Measurements from ENCODE around the gene BHLHA15. TPM values are rescaled to one million over a fixed set of nuclear protein-coding genes. Genes with fewer than 3 reads are reported as not detected.

Gene BHLHA15
- total RNA-seq: 1 to 10 TPM in 1 of 2 donors, under 1 TPM in 1; 0.99 to 2.4 TPM
- polyA plus RNA-seq (ENCODE audit: insufficient read length in 2 of 2): 1 to 10 TPM; 3.2 to 4.0 TPM
- long read RNA-seq, donor 1, partial matches to known transcripts: 0 of 2 reads
- long read RNA-seq, donor 1, other reads (novel, unspliced or antisense): 0 of 2 reads
- long read RNA-seq, donor 2, partial matches to known transcripts: 0 of 1 reads
- long read RNA-seq, donor 2, other reads (novel, unspliced or antisense): 0 of 1 reads
- long read RNA-seq, donor 3, partial matches to known transcripts: 0 of 1 reads
- long read RNA-seq, donor 3, other reads (novel, unspliced or antisense): 0 of 1 reads
- long read RNA-seq, donor 4, partial matches to known transcripts: 0 of 1 reads
- long read RNA-seq, donor 4, other reads (novel, unspliced or antisense): 0 of 1 reads

DNA sequence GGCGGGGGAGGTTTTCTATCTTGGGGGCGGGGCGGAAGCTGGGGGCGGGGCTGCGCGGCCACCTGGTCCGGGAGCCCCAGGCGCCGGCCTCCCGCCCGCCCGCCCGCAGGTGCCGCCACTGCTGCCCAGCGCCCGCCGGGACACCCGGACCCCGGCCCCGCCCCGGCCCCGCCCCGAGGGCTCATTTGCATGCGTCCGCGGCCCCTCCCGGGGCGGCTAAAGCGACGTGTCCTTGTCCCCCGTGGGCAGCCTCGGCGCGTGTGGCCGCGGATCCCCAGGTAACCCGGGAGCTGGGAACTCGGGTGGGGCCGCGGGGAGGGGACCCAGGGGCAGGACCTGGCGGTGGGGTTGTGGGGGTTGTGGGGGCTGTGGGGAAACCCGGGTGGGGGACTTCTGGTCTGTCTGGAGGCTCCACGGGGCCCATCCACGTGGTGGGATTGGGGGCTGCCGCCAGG is at the start of gene BHLHA15:
BHLHA15 (plus strand) TSS at position 219 of the 455 bp plus-strand sequence. CDS start 871 bp downstream, outside the sequence.
- H3K27ac ChIP-seq (ENCODE audit: low read depth, low read length): no peak within 1 kb of the TSS
- peaks cover 46% of the 10 kb centered on the region for H3K36me3 ChIP-seq (ENCODE audit: control insufficient read depth, insufficient read depth, low read length)
- peak within 1 kb of the TSS; percentile 31 for H3K4me3 ChIP-seq (ENCODE audit: low read depth, low read length)
- H3K9me3 ChIP-seq (ENCODE audit: control insufficient read depth, insufficient read depth, low read length): no peaks in the 10 kb centered on the region
- whole genome bisulfite sequencing (ENCODE audit: insufficient coverage): 2% methylated on average over 40 of the region's 45 CpGs
- no peaks in the 10 kb centered on the region for H3K27me3 ChIP-seq (ENCODE audit: control insufficient read depth, insufficient read depth, low read length)
- peak in 1 of 6 donors; percentile 30 for DNase-seq (ENCODE audit: low read depth in 4 of 6, low spot score in 6 of 6)
- peaks cover 13% of the 10 kb centered on the region for H3K4me1 ChIP-seq (ENCODE audit: control insufficient read depth, insufficient read depth, low read length)

DNA sequence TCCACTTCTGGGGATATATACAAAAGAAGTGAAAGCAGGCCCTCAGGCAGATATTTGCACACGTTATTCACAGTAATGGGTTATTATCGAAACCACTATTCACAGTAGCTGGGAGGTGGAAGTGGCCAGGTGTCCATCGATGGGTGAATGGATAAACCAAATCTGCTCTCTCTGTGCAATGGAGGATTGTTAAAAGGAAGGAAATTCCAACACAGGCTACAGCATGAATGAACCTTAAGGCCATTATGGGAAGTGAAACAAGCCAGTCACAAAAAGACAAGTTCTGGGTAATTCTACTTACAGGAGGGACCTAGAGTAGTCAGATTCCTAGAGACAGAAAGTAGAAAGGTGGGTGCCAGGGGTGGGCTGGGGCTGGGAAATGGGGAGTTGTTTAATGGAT is 48.5 kb upstream of the BHLHA15 start:
- no peaks in the 10 kb centered on the region for H3K9me3 ChIP-seq (ENCODE audit: control insufficient read depth, insufficient read depth, low read length)
- H3K4me1 ChIP-seq (ENCODE audit: control insufficient read depth, insufficient read depth, low read length): peaks cover 10% of the 10 kb centered on the region
- H3K36me3 ChIP-seq (ENCODE audit: control insufficient read depth, insufficient read depth, low read length): peaks cover 19% of the 10 kb centered on the region
- H3K27me3 ChIP-seq (ENCODE audit: control insufficient read depth, insufficient read depth, low read length): no peaks in the 10 kb centered on the region
- WGBS (ENCODE audit: insufficient coverage): 83% methylated on average over 1 of the region's 3 CpGs
- no peak overlapping the region for H3K4me3 ChIP-seq (ENCODE audit: low read depth, low read length)
- DNase-seq (ENCODE audit: low read depth in 4 of 6, low spot score in 6 of 6): no peak
- H3K27ac ChIP-seq (ENCODE audit: low read depth, low read length): no peak overlapping the region

DNA sequence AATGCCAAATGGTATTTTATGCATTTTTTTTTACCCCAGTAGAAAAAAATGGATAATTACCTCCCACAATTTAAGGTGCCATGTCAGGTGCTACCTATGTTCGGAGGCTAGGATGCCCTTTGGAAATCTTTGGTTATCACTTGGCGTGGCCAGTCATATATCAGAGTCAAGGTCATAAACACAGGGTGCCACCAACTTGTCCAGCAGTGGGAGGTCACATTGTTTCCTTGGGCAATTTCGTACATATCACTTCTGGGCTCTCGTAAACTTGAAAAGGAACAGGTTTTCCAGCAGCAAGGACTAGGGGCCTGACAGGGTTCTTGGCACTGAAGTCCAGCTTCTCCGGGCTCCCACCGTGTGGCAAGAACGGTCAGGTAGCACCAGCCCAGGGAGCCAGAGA is 48.0 kb upstream of the BHLHA15 start:
- 73% methylated on average over 7 of the region's 7 CpGs for WGBS (ENCODE audit: insufficient coverage)
- Histone ChIP-seq H3K27ac (ENCODE audit: low read depth, low read length) (no peak overlapping the region), H3K27me3 (ENCODE audit: control insufficient read depth, insufficient read depth, low read length) (no peaks in the 10 kb centered on the region)

DNA sequence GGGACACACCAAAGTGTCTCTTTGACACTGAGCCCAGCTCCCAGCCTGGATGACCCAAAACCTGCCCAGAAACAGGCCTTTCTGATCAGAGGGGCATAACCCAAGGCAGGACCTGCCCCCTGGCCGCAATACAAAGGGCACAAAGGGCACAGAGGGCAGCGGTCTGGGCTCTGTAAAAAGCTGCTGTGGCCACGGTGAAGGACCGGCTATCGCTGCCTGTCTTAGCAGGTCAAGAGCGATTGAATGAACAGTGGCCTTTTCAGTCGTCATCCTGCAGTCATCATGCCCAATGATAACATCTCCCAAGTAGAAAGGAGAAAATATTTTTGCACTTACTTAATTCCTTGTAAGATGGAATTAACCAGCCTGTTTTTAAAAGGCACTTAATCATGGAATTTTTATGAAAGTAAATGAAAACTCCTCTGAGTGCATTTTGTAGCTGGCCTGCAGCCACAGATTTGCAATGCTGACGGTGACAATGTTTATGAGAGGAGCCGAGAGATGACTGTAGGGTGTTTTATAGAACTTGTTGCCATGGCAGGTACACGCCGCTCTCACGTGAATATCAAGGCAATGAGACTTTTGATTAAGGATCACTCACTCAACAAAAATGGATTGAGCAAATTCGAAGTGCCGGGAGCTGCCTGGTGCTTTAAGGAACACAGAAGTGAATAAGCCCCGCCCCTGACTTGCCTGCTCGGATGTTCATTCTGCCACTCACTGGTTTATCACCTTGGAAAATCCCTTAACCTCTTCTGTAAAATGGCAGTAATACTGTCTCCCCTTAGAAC is 47.3 kb upstream of the BHLHA15 start:
- WGBS (ENCODE audit: insufficient coverage): 67% methylated on average over 14 of the region's 16 CpGs
- Histone ChIP-seq H3K27me3 (ENCODE audit: control insufficient read depth, insufficient read depth, low read length) (no peaks in the 10 kb centered on the region), H3K4me1 (ENCODE audit: control insufficient read depth, insufficient read depth, low read length) (peaks cover 18% of the 10 kb centered on the region), H3K27ac (ENCODE audit: low read depth, low read length) (no peak overlapping the region), H3K36me3 (ENCODE audit: control insufficient read depth, insufficient read depth, low read length) (peaks cover 19% of the 10 kb centered on the region), H3K9me3 (ENCODE audit: control insufficient read depth, insufficient read depth, low read length) (no peaks in the 10 kb centered on the region), H3K4me3 (ENCODE audit: low read depth, low read length) (no peak overlapping the region)
- DNase-seq (ENCODE audit: low read depth in 4 of 6, low spot score in 6 of 6): peak in 1 of 6 donors; percentile 69

More for the DNA sequence above, 48.0 kb upstream of the BHLHA15 start:
- Histone ChIP-seq H3K9me3 (ENCODE audit: control insufficient read depth, insufficient read depth, low read length) (no peaks in the 10 kb centered on the region), H3K36me3 (ENCODE audit: control insufficient read depth, insufficient read depth, low read length) (peaks cover 19% of the 10 kb centered on the region), H3K4me1 (ENCODE audit: control insufficient read depth, insufficient read depth, low read length) (peaks cover 15% of the 10 kb centered on the region), H3K4me3 (ENCODE audit: low read depth, low read length) (no peak overlapping the region)
- no peak for DNase-seq (ENCODE audit: low read depth in 4 of 6, low spot score in 6 of 6)

DNA sequence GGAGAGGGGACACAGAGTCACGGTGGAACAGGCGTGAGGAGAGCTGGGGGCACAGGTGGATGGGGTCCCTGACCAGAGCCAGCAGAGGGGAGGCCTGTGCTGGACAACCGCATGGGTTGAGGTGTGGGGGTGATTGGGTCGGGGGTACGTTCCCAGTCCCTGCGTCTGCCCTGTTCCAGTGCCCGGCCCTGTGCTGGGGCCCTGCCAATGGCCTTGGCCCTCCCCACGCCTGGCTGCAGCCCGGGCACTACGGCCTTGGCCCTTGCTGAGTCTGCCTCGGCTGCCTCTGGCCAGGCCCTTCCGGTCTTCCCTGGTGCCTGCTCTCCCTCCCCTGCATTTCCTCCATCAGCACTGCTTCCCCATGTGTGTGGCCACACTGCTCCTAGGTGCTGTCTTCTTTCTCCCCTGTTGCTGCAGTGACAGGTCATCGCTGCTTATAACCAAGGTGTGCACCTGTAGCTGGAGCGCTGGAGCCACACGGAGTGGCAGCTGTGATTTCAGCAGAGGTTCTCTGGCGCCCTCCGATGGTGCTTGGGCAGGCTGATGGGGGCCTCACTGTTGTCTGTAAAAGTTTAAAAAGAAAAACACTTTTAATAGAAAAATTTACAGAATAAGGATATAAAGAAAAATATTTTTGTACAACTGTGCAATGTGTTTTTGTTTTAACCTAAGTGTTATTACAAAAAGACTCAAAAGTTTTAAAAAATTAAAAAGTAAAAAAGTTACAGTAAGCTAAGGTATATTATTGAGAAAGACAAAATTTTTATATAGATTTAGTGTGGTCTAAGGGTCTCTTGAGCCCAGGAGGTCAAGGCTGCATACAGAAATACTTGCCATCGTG is 45.2 kb upstream of the BHLHA15 start:
- 71% methylated on average over 16 of the region's 18 CpGs for WGBS (ENCODE audit: insufficient coverage)
- no peaks in the 10 kb centered on the region for H3K27me3 ChIP-seq (ENCODE audit: control insufficient read depth, insufficient read depth, low read length)
- H3K27ac ChIP-seq (ENCODE audit: low read depth, low read length): no peak overlapping the region
- DNase-seq (ENCODE audit: low read depth in 4 of 6, low spot score in 6 of 6): peak in 2 of 6 donors; percentile 44 to 59
- peaks cover 19% of the 10 kb centered on the region for H3K36me3 ChIP-seq (ENCODE audit: control insufficient read depth, insufficient read depth, low read length)
- peaks cover 24% of the 10 kb centered on the region for H3K4me1 ChIP-seq (ENCODE audit: control insufficient read depth, insufficient read depth, low read length)
- H3K9me3 ChIP-seq (ENCODE audit: control insufficient read depth, insufficient read depth, low read length): no peaks in the 10 kb centered on the region
- no peak overlapping the region for H3K4me3 ChIP-seq (ENCODE audit: low read depth, low read length)

DNA sequence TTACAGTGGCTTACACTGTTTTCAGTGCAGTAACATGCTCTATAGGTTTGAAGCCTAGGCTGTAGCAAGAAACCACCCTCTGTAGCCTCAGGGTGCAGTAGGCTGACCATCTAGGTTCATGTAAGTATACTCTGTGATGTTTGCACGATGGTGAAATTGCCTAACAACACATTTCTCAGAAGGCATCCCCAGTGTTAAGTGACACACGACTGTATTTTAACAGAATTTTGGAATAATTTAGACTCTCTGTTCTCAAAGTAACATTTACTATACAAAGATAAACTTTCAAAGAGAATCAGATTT is 44.6 kb upstream of the BHLHA15 start:
- peaks cover 28% of the 10 kb centered on the region for H3K4me1 ChIP-seq (ENCODE audit: control insufficient read depth, insufficient read depth, low read length)
- peaks cover 22% of the 10 kb centered on the region for H3K36me3 ChIP-seq (ENCODE audit: control insufficient read depth, insufficient read depth, low read length)
- no CpG with 5 or more reads among the region's 2 CpGs for WGBS (ENCODE audit: insufficient coverage)
- no peak overlapping the region for H3K27ac ChIP-seq (ENCODE audit: low read depth, low read length)
- no peak for DNase-seq (ENCODE audit: low read depth in 4 of 6, low spot score in 6 of 6)
- H3K4me3 ChIP-seq (ENCODE audit: low read depth, low read length): no peak overlapping the region
- no peaks in the 10 kb centered on the region for H3K9me3 ChIP-seq (ENCODE audit: control insufficient read depth, insufficient read depth, low read length)
- no peaks in the 10 kb centered on the region for H3K27me3 ChIP-seq (ENCODE audit: control insufficient read depth, insufficient read depth, low read length)

DNA sequence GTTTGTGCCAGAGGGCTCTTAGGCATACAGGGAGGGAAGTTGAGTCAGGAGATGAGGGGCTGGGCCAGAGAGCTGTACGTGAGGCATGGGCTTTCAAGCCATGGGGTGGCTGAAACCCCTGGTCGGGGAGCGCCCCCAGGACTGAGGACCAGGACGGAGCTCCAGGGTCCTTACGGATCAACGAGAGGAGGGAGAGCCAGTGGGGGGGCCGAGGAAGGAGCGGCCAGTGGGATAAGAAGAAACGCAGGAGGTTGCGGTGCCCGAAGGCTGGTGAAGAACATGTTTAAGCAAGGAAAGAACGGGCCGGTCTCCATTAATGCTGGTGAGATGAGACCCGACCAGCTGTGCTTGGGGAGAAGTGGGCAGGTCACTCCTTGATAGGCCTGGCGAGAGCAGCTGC is 43.6 kb upstream of the BHLHA15 start:
- H3K27me3 ChIP-seq (ENCODE audit: control insufficient read depth, insufficient read depth, low read length): no peaks in the 10 kb centered on the region
- WGBS (ENCODE audit: insufficient coverage): 89% methylated on average over 15 of the region's 15 CpGs
- no peak overlapping the region for H3K27ac ChIP-seq (ENCODE audit: low read depth, low read length)
- DNase-seq (ENCODE audit: low read depth in 4 of 6, low spot score in 6 of 6): no peak
- peaks cover 28% of the 10 kb centered on the region for H3K36me3 ChIP-seq (ENCODE audit: control insufficient read depth, insufficient read depth, low read length)
- peaks cover 35% of the 10 kb centered on the region for H3K4me1 ChIP-seq (ENCODE audit: control insufficient read depth, insufficient read depth, low read length)
- H3K4me3 ChIP-seq (ENCODE audit: low read depth, low read length): no peak overlapping the region
- no peaks in the 10 kb centered on the region for H3K9me3 ChIP-seq (ENCODE audit: control insufficient read depth, insufficient read depth, low read length)

DNA sequence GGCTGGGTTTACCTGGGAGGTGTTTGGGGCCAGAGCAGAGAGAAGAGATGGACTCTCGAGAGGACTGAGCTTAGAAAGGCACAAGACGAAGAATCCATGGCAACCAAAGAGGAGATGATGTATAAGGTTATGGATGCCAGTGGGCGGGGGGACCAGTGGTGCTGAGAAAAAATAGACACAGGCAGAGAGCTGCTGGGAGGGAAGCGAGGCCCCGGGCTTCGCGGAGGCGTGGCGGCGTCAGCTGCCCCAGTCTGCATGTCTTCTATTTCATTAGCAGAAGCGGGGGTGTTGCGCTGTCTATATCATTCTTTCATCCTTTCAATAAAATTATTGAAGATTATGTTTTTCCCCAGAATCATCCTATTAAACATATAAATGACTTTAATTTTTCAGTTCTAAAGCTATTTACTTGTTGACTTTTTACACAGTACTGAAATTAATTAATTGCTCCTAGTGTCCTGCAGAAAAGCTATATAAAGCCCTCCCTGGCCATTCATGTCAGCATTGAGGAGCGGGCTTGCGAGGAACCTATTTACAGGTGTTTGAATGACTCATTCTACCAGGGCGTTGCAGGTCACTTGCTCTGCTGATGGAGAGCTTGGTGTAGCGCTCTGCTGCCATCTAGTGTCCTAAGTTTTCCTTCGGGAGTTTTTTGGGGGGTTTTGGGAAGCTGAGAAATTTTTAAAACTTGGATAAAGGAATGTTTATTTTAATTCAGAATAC is 42.9 kb upstream of the BHLHA15 start:
- Histone ChIP-seq H3K4me3 (ENCODE audit: low read depth, low read length) (no peak overlapping the region), H3K36me3 (ENCODE audit: control insufficient read depth, insufficient read depth, low read length) (peaks cover 28% of the 10 kb centered on the region), H3K4me1 (ENCODE audit: control insufficient read depth, insufficient read depth, low read length) (peaks cover 34% of the 10 kb centered on the region), H3K9me3 (ENCODE audit: control insufficient read depth, insufficient read depth, low read length) (no peaks in the 10 kb centered on the region), H3K27ac (ENCODE audit: low read depth, low read length) (no peak overlapping the region), H3K27me3 (ENCODE audit: control insufficient read depth, insufficient read depth, low read length) (no peaks in the 10 kb centered on the region)
- WGBS (ENCODE audit: insufficient coverage): 80% methylated on average over 2 of the region's 17 CpGs
- peak in 5 of 6 donors; percentile 35 to 88 (median 59) for DNase-seq (ENCODE audit: low read depth in 4 of 6, low spot score in 6 of 6)
